Transverse colon (tissue), 4 donors: ENCODE results near the gene STRA8. TPM values are rescaled to one million over a fixed set of nuclear protein-coding genes. Genes with fewer than 3 reads are reported as not detected.

Experiments
- DNase-seq: peaks from one replicate; pipeline ENCODE4 v3.0.0-alpha.2; 2019
- H3K27ac ChIP-seq, 4 donors: fragments of 200-600 bp; sonication (generic); 2 replicates each; pipeline ENCODE4 v1.5.1; 2016 to 2018; ENCODE audit warnings: inconsistent platforms in 4 of 4
- H3K27me3 ChIP-seq: fragments of 200-600 bp; sonication (generic); 2 replicates; pipeline ENCODE4 v1.5.1; 2017; ENCODE audit warnings: inconsistent platforms
- H3K36me3 ChIP-seq, 4 donors: fragments of 200-600 bp; sonication (generic); 2 replicates each; pipeline ENCODE4 v1.5.1; 2017 to 2019; ENCODE audit warnings: inconsistent platforms in 4 of 4
- H3K4me1 ChIP-seq, 4 donors: fragments of 200-600 bp; sonication (generic); 2 replicates each; pipeline ENCODE4 v1.5.1; 2017 to 2020; ENCODE audit warnings: inconsistent platforms in 4 of 4
- H3K4me3 ChIP-seq, 4 donors: fragments of 200-600 bp; sonication (generic); 1 replicate in 1 of 4; 2 replicates in 3 of 4; pipeline versions ENCODE4 v1.5.1 to v1.6.1; 2017 to 2019; ENCODE audit warnings: inconsistent platforms in 4 of 4
- H3K9me3 ChIP-seq, 2 donors: fragments of 200-600 bp; sonication (generic); 2 replicates each; pipeline ENCODE4 v1.5.1; 2017 to 2019; ENCODE audit warnings: inconsistent platforms in 2 of 2
- EP300 ChIP-seq: sonication (generic); formaldehyde crosslinking; IDR thresholded peaks from one replicate; pipeline ENCODE4 v1.6.1; 2017; ENCODE audit warnings: antibody characterized with exemption, low read depth
- POLR2A ChIP-seq: fragments of 450-650 bp; IDR thresholded peaks from one replicate; pipeline ENCODE4 v1.6.1; 2016; ENCODE audit warnings: antibody characterized with exemption, mild to moderate bottlenecking, moderate library complexity
- POLR2AphosphoS5 ChIP-seq, 3 donors: sonication (generic); formaldehyde crosslinking; IDR thresholded peaks; one replicate each; pipeline ENCODE4 v1.6.1; 2016; ENCODE audit warnings: antibody characterized with exemption in 3 of 3
- WGBS, 2 donors: methylation state at CpG; one replicate each; pipeline ENCODE4 v1.1.5; 2018; ENCODE audit warnings: low coverage in 1 of 2; 5-methylcytosine and 5-hydroxymethylcytosine counted together
- in situ Hi-C, 4 donors: fragments of 200-750 bp; cut with MboI; loops; one replicate each; pipeline versions ENCODE4 v1.15.0 to v1.15.1; 2017; ENCODE audit warnings: low sequenced_read_pairs in 3 of 4, low pct_ligation_motif_present in 1 of 4, low pct_unique_long_range_greater_than_20kb in 1 of 4
- intact Hi-C: fragments of 100-400 bp; cut with DNase I; formaldehyde crosslinking; loops from one replicate; pipeline ENCODE4 v1.15.1; 2023; ENCODE audit warnings: low total_unique reads
- total RNA-seq, 4 donors: library from RNA; depleted of rRNA; stranded (reverse); fragments of >200 nt; gene quantifications; one replicate each; pipeline ENCODE4 v1.1.0, GENCODE V29; 2016
- TF ChIP-seq, protein P1 (sequence below), 5 experiments: fragments of 200-600 bp in 3 of 5; fragments of 450-650 bp in 2 of 5; sonication (generic) in 3 of 5; IDR thresholded peaks; 1 replicate in 2 of 5; 2 replicates in 3 of 5; pipeline ENCODE4 v1.5.1; 2016 to 2017; ENCODE audit warnings: antibody characterized with exemption in 5 of 5, inconsistent platforms in 3 of 5, mild to moderate bottlenecking in 2 of 5, moderate library complexity in 1 of 5

Gene STRA8
- total RNA-seq, 4 donors from 2014 or later = not detected

DNA sequence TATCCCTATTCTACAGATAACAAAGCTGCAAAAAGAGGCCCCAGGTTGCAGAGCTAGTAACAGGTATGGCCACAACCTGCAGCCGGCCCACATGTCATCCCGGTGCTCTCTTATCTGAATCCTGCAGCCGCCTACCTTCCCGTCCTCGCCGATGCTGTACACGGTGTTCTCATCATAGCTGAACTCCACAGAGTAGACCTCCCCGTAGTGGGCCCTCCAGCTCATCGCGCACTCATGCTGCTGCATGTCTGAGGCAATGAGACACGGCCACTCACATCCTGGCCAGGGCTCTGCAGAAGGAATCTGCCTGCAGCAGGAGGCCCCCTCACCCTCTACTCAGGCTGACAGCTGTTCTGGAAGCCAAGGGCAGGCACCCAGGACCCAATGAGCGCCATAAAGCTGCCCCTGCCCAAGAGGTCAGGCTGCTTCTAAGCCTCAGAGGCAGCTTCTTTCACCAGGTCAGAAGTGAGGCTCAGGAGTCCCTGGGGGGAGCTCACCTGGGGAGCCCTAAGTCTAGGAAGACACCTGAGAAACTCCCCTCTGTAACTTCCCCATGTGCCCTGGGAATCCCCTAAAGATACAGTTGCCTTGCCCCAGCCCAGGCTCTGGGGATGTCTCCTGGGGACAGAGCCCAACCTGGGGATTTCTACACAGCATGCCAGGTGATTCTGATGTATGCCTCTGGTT, 45.2 kb upstream of the STRA8 start:
- Histone ChIP-seq H3K27me3 (no peaks in the 10 kb centered on the region), H3K27ac (no peak overlapping the region), H3K36me3 (peaks cover 0 to 34% (median 8%) of the 10 kb centered on the region in 4 donors), H3K4me1 (no peaks in the 10 kb centered on the region), H3K9me3 (no peaks in the 10 kb centered on the region), H3K4me3 (no peak overlapping the region)
- intact Hi-C loops (no loop called here), in situ Hi-C loops (loop anchor here in 1 of 4 donors (25.0 kb wide), 1 partner anchor 526 kb away; no protein-coding TSS in a partner anchor)
- 97% methylated on average over 11 to 12 of the region's 12 CpGs for WGBS, 2 donors
- no peak for DNase-seq
- TF ChIP-seq POLR2A (no peak), POLR2AphosphoS5 (IDR thresholded peaks at IDR 0.05) (no peak), EP300 (no peak)
- TF ChIP-seq, protein P1, sequence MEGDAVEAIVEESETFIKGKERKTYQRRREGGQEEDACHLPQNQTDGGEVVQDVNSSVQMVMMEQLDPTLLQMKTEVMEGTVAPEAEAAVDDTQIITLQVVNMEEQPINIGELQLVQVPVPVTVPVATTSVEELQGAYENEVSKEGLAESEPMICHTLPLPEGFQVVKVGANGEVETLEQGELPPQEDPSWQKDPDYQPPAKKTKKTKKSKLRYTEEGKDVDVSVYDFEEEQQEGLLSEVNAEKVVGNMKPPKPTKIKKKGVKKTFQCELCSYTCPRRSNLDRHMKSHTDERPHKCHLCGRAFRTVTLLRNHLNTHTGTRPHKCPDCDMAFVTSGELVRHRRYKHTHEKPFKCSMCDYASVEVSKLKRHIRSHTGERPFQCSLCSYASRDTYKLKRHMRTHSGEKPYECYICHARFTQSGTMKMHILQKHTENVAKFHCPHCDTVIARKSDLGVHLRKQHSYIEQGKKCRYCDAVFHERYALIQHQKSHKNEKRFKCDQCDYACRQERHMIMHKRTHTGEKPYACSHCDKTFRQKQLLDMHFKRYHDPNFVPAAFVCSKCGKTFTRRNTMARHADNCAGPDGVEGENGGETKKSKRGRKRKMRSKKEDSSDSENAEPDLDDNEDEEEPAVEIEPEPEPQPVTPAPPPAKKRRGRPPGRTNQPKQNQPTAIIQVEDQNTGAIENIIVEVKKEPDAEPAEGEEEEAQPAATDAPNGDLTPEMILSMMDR (IDR thresholded peaks at IDR 0.05) = no peak

DNA sequence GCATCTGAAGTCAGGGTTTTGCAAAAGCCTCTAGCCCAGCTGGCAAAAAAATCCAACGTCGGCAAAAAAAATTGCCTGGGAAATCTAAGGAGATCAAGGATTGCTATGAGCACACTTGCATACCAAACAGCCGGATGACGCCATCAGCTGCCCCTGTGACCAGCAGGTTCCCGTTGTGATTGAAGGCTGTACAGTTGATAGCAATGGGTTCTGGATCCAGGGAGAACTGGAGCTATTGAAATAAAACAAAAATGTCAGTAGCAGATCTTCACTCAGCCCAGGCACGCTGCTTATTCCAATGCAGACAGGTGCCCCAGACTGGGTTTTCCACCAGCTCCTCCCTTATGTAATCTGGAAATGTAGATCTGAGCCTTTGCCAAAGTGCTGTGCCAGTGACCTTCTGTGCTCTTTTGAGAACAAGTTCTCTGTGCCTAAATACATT, 44.4 kb upstream of the STRA8 start:
- H3K4me1 ChIP-seq = no peaks in the 10 kb centered on the region
- 96% methylated on average over 6 of the region's 6 CpGs; no CpG with 5 or more reads in 1 of the 2 donors for WGBS, 2 donors
- H3K27ac ChIP-seq = no peak overlapping the region
- intact Hi-C loops (no loop called here), in situ Hi-C loops (loop anchor here in 1 of 4 donors (25.0 kb wide), 1 partner anchor 527 kb away; no protein-coding TSS in a partner anchor)
- no peak overlapping the region for H3K4me3 ChIP-seq
- TF ChIP-seq, protein P1 (IDR thresholded peaks at IDR 0.05) = no peak
- TF ChIP-seq POLR2A = no peak
- no peak for TF ChIP-seq EP300
- no peak for TF ChIP-seq POLR2AphosphoS5 (IDR thresholded peaks at IDR 0.05)
- peaks cover 0 to 34% (median 8%) of the 10 kb centered on the region in 4 donors for H3K36me3 ChIP-seq
- no peak for DNase-seq
- no peaks in the 10 kb centered on the region for H3K27me3 ChIP-seq
- H3K9me3 ChIP-seq = no peaks in the 10 kb centered on the region

DNA sequence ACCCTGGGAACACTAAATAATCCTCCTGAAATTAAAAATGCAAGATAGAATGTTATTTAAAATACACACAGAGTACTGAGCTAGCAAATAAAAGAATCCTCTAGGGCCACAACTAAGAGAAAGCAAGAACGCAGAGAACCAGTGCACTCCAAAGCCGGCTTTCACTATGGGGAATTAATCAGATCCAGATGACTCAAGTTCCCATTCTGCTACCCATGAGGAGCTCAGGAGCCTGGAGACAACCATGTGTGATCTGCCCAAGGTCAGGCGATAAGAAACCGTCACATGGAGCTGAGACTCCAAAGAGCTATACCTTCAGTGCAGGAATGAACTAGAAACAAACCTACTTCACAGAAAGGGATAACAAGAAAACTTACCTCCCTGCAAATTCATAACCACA, 43.7 kb upstream of the STRA8 start:
- TF ChIP-seq, protein P1 (IDR thresholded peaks at IDR 0.05) = no peak
- TF ChIP-seq POLR2A (no peak), POLR2AphosphoS5 (IDR thresholded peaks at IDR 0.05) (no peak), EP300 (no peak)
- H3K4me3 ChIP-seq = no peak overlapping the region
- WGBS, 2 donors = 72 to 97% methylated on average over 2 to 4 of the region's 4 CpGs
- H3K27ac ChIP-seq = no peak overlapping the region
- no peak for DNase-seq
- H3K9me3 ChIP-seq = no peaks in the 10 kb centered on the region
- H3K4me1 ChIP-seq = no peaks in the 10 kb centered on the region
- peaks cover 0 to 34% (median 8%) of the 10 kb centered on the region in 4 donors for H3K36me3 ChIP-seq
- in situ Hi-C loops = loop anchor here in 1 of 4 donors (25.0 kb wide), 1 partner anchor 528 kb away; no protein-coding TSS in a partner anchor
- no peaks in the 10 kb centered on the region for H3K27me3 ChIP-seq
- intact Hi-C loops = loop anchor here (10.0 kb wide), 1 partner anchor 1055 kb away; no protein-coding TSS in a partner anchor

DNA sequence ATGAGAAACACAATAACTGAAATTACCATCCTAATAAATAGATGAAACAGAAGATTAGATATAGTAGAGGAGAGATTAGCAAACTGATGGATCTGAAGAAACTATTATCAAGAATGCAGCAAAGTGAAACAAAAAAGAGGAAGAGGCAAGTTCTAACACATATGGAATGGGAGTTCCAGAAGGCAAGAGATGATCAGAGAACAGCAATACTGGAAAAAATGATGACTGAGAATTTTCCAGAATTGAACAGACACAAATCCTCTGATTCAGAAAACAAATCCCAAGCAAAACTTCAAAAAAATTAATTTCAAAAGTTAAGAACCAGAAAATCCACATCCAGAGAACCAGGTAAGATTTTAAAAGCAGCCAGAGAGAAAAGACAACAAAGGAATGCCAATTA, 42.9 kb upstream of the STRA8 start:
- no peak overlapping the region for H3K27ac ChIP-seq
- no peak for TF ChIP-seq POLR2AphosphoS5 (IDR thresholded peaks at IDR 0.05)
- no peak for TF ChIP-seq EP300
- TF ChIP-seq, protein P1 (IDR thresholded peaks at IDR 0.05) = no peak
- TF ChIP-seq POLR2A = no peak
- intact Hi-C loops (loop anchor here (10.0 kb wide), 1 partner anchor 1056 kb away; no protein-coding TSS in a partner anchor), in situ Hi-C loops (loop anchor here in 1 of 4 donors (25.0 kb wide), 1 partner anchor 528 kb away; no protein-coding TSS in a partner anchor)
- no peaks in the 10 kb centered on the region for H3K9me3 ChIP-seq
- H3K27me3 ChIP-seq = no peaks in the 10 kb centered on the region
- H3K4me3 ChIP-seq = no peak overlapping the region
- H3K4me1 ChIP-seq = no peaks in the 10 kb centered on the region
- peaks cover 0 to 34% (median 9%) of the 10 kb centered on the region in 4 donors for H3K36me3 ChIP-seq
- no peak for DNase-seq
